HG02798 (cell line): ENCODE data around the gene ARHGEF18.
"Not testable (repeated sequence)": the region's sequence is repeated elsewhere in the genome, so short reads cannot be mapped to it uniquely, and the experiment has no call there.

Experiments
- ATAC-seq: cut with Tn5 transposase; IDR thresholded peaks from one replicate; pipeline ENCODE4 v1.9.1; 2021; ENCODE audit warnings: mild to moderate bottlenecking; ENCODE audit not compliant: unreplicated experiment, poor library complexity

ARHGEF18 gene

GRCh38 chr19:7348587-7349230, at the start of gene ARHGEF18:
ARHGEF18 (plus strand) TSS chr19:7348937; CDS start chr19:7362891, 13,954 bp downstream.
- no peak for ATAC-seq

- ATAC-seq: no peak
These were observed 47.2 kb upstream of the ARHGEF18 start for GRCh38 chr19:7301525-7301924.

DNA sequence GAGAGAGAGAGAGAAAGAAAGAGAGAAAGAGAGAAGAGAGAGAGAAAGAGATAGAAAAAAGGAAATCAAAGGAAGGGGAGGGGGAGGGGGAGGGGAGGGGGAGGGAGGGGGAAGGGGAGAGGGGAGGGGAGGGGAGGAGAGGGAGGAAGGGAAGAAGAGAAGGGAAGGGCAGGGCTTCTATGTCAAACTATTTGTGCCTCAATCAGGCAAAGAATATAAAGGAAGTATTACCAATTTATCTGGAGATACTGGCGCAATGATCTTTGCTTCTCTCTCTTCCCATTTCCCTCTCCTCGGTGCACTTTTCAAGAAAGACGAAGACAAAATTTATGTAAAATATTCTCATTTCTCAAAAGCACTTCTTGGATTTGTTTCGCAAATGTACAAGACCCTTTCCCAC, 45.3 kb upstream of the ARHGEF18 start:
- ATAC-seq: no peak

DNA sequence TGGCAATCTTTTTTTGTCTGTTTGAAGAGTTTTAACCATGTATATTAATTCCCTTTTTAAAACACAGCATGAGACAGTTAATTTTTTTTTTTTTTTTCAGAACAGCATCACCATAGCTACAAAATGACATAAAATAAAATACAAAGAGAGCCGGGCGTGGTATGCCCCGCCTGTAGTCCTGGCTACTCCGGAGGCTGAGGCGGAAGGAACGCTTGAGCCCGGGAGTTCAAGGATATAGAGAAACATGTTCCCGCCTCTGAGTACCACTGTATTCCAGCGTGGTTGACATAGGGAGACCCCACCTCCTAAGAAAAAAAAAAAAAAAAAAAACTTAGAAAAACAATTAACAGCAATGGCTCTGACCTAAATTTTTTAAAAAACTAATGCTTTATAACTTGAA, 44.5 kb upstream of the ARHGEF18 start:
- no peak for ATAC-seq

DNA sequence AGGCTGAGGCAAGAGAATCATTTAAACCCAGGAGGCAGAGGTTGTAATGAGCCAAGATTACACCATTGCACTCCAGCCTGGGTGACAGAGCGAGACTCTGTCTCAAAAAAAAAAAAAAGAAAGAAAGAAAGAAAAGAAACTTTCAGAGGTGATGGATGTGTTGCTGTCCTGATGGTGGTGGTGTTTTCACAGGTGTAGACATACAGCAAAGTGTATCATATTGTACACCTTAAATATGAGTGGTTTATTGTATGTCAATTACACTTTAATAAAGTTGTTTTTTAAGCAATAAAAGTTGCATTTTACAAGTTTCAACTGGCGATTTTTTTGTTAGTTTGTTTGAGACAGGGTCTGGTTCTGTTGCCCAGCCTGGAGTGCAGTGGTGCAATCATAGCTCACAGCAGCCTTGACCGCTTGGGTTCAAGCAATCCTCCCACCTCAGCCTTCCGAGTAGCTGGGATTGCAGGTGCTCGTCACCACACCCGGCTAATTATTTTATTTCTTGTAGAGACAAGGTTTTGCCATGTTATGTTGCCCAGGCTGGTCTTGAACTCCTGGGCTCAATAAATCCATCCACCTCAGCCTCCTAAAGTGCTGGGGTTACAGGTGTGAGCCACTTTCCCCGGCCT, 41.0 kb upstream of the ARHGEF18 start:
- no peak for ATAC-seq

GRCh38 chr19:7308327-7308726, 40.4 kb upstream of the ARHGEF18 start:
- ATAC-seq: not testable (repeated sequence)

GRCh38 chr19:7311911-7312310, 36.8 kb upstream of the ARHGEF18 start:
- ATAC-seq: no peak

DNA sequence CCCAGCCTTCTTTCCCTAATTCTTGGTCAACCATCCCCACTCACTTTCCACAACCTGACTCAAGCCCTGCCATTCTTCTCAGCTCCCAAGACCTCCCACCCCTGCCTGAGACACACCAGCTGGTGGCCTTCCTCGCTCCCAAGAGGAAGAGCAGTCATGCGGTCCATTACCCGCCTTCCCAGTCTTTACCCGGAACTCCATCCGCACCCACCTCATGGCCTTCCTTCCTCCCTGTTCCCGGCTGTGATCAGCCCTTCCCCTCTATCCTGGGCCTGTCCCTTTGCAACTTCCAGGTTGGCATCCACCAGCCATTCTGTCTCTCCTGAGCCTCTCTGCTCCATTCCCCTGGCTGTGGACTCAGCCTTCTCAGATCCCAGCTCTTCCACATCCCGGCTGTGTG, 35.9 kb upstream of the ARHGEF18 start:
- no peak for ATAC-seq

DNA sequence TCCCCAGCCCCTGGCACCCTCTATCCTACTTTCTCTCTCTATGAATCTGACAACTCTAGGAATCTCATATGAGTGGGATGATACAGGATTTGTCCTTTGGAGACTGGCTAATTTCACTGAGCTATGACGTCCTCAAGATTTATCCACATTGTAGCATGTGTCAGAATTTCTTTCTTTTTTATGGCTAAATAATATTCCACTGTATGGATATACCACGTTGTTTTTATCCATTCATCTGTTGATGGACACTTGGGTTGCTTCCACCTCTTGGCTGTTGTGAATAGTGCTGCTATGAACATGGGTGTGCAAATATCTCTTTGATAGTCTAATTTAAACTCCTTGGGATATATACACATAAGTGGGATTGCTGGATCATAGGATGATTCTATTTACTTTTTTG, 30.6 kb upstream of the ARHGEF18 start:
- no peak for ATAC-seq

- ATAC-seq: no peak
These were observed 22.4 kb upstream of the ARHGEF18 start for GRCh38 chr19:7326105-7326877.

GRCh38 chr19:7327802-7328201, 20.9 kb upstream of the ARHGEF18 start:
- ATAC-seq: no peak

DNA sequence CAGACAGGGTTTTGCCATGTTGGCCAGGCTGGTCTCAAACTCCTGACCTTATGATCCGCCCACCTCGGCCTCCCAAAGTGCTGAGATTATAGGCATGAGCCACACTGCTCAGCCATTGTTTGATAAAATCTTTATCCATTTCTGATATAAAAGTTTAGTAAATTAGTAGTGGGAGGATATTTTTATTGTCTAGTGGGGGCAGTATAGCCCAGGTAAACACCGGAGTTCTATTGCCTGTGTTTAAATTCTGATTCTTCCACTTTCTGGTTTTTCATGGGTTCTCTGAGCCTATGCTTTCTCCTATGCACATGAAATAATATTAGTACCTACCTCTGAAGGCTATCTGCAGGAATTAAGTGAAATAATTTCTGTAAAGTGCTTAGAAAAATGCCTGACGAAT, 20.1 kb upstream of the ARHGEF18 start:
- no peak for ATAC-seq

DNA sequence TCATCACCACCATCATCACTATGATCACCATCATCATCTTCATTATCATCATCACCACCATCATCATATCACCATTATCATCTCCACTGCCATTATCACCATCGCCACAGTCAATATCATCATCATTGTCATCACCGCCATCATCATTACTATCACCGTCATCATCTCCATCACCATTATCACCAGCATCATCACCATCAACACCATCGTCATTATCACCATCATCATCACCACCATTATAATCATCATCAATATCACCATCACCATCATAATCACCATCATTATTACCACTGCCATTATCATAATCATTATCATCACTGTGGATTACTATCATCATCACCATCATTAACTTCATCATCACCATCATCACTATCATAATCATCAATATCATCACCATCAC, 17.3 kb upstream of the ARHGEF18 start:
- ATAC-seq: no peak

- no peak for ATAC-seq
These were observed 15.3 kb upstream of the ARHGEF18 start for GRCh38 chr19:7333198-7334118.

DNA sequence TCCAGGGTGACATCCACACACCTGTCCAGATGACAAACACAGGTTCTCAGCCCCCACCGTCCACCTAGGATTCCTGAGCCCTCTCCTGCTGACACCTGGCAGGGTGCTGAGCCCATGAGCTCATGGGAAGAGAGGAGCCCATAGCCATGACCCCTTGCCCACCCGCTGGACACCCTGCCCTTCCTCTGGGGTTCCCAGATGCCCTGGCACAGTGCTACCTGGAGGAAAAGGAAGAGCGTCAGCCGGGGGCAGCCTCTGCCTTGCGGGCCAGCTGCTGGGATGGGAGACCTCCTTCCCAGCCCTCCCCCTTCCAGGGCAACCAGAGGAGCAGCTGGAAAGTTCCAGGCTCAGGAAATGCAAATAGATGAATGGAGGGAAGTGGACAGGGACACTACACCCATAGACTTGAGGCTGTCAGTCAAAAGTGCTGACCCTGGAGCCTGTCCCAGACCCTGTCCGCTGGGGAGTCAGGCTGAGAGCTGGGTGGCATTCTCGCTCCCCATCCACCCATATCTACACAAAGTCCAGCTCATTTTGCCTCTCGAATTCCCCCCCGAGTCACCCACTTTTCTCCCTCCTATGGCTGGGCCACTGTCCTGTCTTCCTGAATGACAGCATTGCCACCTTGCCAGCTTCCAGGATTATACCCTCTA, 12.3 kb upstream of the ARHGEF18 start:
- ATAC-seq: no peak

GRCh38 chr19:7337380-7338194, 11.2 kb upstream of the ARHGEF18 start:
- ATAC-seq: peak; percentile 68

- peak; percentile 29 for ATAC-seq
These were observed 7.5 kb upstream of the ARHGEF18 start for GRCh38 chr19:7340959-7341837.

- no peak for ATAC-seq
These were observed 6.6 kb upstream of the ARHGEF18 start for GRCh38 chr19:7342143-7342542.
